ENCODE results near the gene DMRT3. TPM values are rescaled to one million over a fixed set of nuclear protein-coding genes. Genes with fewer than 3 reads are reported as not detected.
A peak's percentile ranks its signal among the peaks of the same experiment; 100 is the strongest.

Gene DMRT3
- total and polyA plus RNA-seq, 2 of the 8 experiments (the other 6 are each of a cell fraction or from before 2014, with no cell fraction given): not detected

DNA sequence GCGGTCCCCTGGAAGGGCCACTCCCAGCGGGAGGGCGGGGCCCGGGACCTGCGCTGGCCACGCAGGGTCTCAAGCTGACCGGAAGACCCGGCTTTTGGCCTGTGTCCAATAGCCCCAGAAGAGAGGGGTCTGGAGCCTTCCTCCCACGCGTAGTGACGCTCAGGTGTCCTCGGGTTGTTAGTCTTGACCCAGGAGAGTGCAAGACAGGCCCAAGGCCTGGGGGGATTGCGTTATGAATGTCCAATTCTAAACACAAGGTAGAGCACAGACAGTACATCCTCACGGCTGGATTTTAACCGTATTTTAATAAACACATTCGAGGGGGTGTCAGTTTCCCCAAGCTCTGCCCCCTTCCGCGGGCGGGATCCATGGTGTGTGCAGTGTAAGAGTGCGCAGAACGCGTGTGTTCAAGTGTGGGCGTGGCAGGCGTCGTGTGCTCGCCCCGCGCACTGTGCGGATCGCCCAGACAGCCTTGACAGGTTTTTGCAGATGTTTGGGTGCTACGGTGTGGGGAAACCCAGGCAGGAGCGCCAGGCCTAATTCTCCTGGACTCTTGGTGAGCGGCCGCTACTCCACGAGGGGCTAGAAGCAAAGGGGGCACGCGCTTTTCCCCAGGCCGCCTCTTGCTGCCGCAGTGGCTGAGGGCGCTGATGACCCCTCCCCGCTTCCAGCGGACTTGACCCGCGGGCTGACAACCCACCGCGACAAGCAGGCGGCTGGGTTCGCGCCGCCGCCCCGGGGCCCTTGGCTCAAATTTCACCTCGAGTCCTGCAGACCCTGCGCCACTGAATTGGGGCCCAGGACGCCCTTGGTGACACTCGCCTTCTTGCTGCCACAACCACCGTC is 6.1 kb upstream of the DMRT3 start:
- H3K18ac ChIP-seq (ENCODE audit: extremely low read depth, low read length): 0 out of 2 replicates have a peak overlapping the region, but pooled peaks have one; percentile 41
- H3K4me2 ChIP-seq (ENCODE audit: insufficient read depth in 1 of 2, low read depth in 2 of 2, low read length in 2 of 2): peak overlapping the region; percentile 84 to 92
- WGBS, 2 experiments (ENCODE audit: extremely low coverage in 1 of 2, insufficient coverage in 1 of 2, insufficient read length in 1 of 2, insufficient replicate concordance in 2 of 2, low coverage in 1 of 2, low lambda C conversion rate in 2 of 2, missing lambda C conversion rate in 1 of 2): 4% methylated on average over 49 of the region's 57 CpGs; no CpG with 5 or more reads in 1 of the 2 experiments
- no peak overlapping the region for H4K91ac ChIP-seq (replicated peaks; ENCODE audit: insufficient read length, low read length)
- no peaks in the 10 kb centered on the region for H3K9me3 ChIP-seq (ENCODE audit: insufficient read depth in 2 of 2, low read depth in 1 of 2, low read length in 1 of 2)
- no peaks in the 10 kb centered on the region for H3K79me1 ChIP-seq (ENCODE audit: low read depth, low read length)
- no peak overlapping the region for H3K23ac ChIP-seq (ENCODE audit: insufficient read length)
- CTCF ChIA-PET (ENCODE audit: partially characterized antibody): interaction anchor here (0.6 to 1.6 kb wide), 11 partner anchors 10 to 786 kb away, joined by 3 to 9 read pairs (median 4); no protein-coding TSS in a partner anchor
- H3K23me2 ChIP-seq (ENCODE audit: low read depth, low read length): peaks cover 12% of the 10 kb centered on the region; the same call in 1 of the 2 replicates
- no peak overlapping the region for H2BK120ac ChIP-seq (replicated peaks; ENCODE audit: low read depth, low read length)
- peak overlapping the region; percentile 68; the same call in 1 of the 2 replicates for H2BK12ac ChIP-seq (ENCODE audit: low read depth, low read length)
- no peak overlapping the region for H3K9ac ChIP-seq (replicated peaks in 1 of 4; ENCODE audit: extremely low read depth in 1 of 4, low read depth in 3 of 4, low read length in 3 of 4)
- FAIRE-seq (no peak), DNase-seq (ENCODE audit: low read depth in 1 of 2, low spot score in 2 of 2) (peak in 1 of 2 experiments; percentile 75)
- no peak overlapping the region for H2BK20ac ChIP-seq (ENCODE audit: low read length)
- no peaks in the 10 kb centered on the region for H3K79me2 ChIP-seq (ENCODE audit: control insufficient read depth in 1 of 2, insufficient read depth in 2 of 2, low read length in 2 of 2)
- peaks cover 55 to 77% (median 67%) of the 10 kb centered on the region in 4 experiments for H3K27me3 ChIP-seq (replicated peaks in 1 of 4; ENCODE audit: control insufficient read depth in 3 of 4, extremely low read depth in 1 of 4, insufficient read depth in 3 of 4, low read length in 3 of 4)
- H3K56ac ChIP-seq (replicated peaks; ENCODE audit: insufficient read length, low read depth, low read length): no peak overlapping the region
- H3K4me3 ChIP-seq (ENCODE audit: extremely low read depth in 1 of 4, insufficient read depth in 2 of 4, low read depth in 3 of 4, low read length in 4 of 4): peak overlapping the region; percentile 0 to 70 (median 32); a peak in 6 of 8 replicates
- H2BK15ac ChIP-seq (ENCODE audit: low read length): peak overlapping the region; percentile 46; the same call in 1 of the 2 replicates
- no peak overlapping the region for H3K14ac ChIP-seq (ENCODE audit: insufficient read length)
- no peak overlapping the region for H3K4ac ChIP-seq (replicated peaks; ENCODE audit: insufficient read length, low read depth, low read length)
- peak overlapping the region; percentile 49; the same call in 1 of the 2 replicates for H2AK5ac ChIP-seq (ENCODE audit: low read depth, low read length)
- no peak overlapping the region for H2BK5ac ChIP-seq (ENCODE audit: low read depth, low read length)
- H4K8ac ChIP-seq (ENCODE audit: extremely low read depth, insufficient read depth, low read length): peak overlapping the region; percentile 31; the same call in 1 of the 2 replicates
- H2AFZ ChIP-seq (ENCODE audit: low read length): no peak overlapping the region
- no peaks in the 10 kb centered on the region for H3K36me3 ChIP-seq (ENCODE audit: control insufficient read depth in 2 of 4, insufficient read depth in 4 of 4, low read length in 3 of 4)
- H4K20me1 ChIP-seq (replicated peaks in 1 of 2; ENCODE audit: control insufficient read depth in 1 of 2, insufficient read depth in 2 of 2, low read length in 2 of 2): peaks cover 10 to 20% of the 10 kb centered on the region in 2 experiments
- H4K5ac ChIP-seq (ENCODE audit: insufficient read length, low read depth, low read length): no peak overlapping the region
- no peak overlapping the region for H3K27ac ChIP-seq (ENCODE audit: low read depth, low read length)
- POLR2A ChIA-PET (ENCODE audit: partially characterized antibody): interaction anchor here (0.8 to 1.0 kb wide), 3 partner anchors 8 to 1271 kb away, joined by 3 read pairs; no protein-coding TSS in a partner anchor
- H3K4me1 ChIP-seq (replicated peaks in 1 of 4; ENCODE audit: control insufficient read depth in 3 of 4, insufficient read depth in 4 of 4, low read length in 3 of 4): peaks cover 16 to 34% (median 17%) of the 10 kb centered on the region in 4 experiments
- TF ChIP-seq BRCA1 (IDR thresholded peaks at IDR 0.05; ENCODE audit: low read depth, low read length) (no peak), CHD2 (IDR thresholded peaks at IDR 0.05; ENCODE audit: low read length) (no peak), SP1 (IDR thresholded peaks at IDR 0.05; ENCODE audit: low read depth, low read length) (no peak), RAD21 (IDR thresholded peaks at IDR 0.05 in 1 of 2, conservative IDR thresholded peaks at IDR 0.05 in 1 of 2; ENCODE audit: low read depth in 2 of 2, low read length in 2 of 2) (no peak), KDM4A (IDR thresholded peaks at IDR 0.05; ENCODE audit: low read depth, low read length, severe bottlenecking) (peak; percentile 27), FOSL1 (IDR thresholded peaks at IDR 0.05; ENCODE audit: insufficient read depth, low read depth, low read length) (no peak), TAF7 (optimal IDR thresholded peaks at IDR 0.05; ENCODE audit: borderline replicate concordance, low read depth, low read length) (no peak), MAX (IDR thresholded peaks at IDR 0.05) (peak; percentile 71), SP2 (IDR thresholded peaks at IDR 0.05; ENCODE audit: low read length) (no peak), RXRA (IDR thresholded peaks at IDR 0.05; ENCODE audit: insufficient read depth, low read depth, low read length) (no peak), SRF (IDR thresholded peaks at IDR 0.05; ENCODE audit: low read depth, low read length) (no peak)
